HepG2 (cell line): ENCODE data around the gene ATP8A2. TPM values are rescaled to one million over a fixed set of nuclear protein-coding genes. Genes with fewer than 3 reads are reported as not detected.

Source experiments
- ATAC-seq: fragments of 200-7000 bp; cut with Tn5 transposase; 3 replicates; pipeline ENCODE4 v1.9.1; 2020; ENCODE audit warnings: mild to moderate bottlenecking, moderate library complexity
- BruUV-seq: library from RNA; stranded (reverse); fragments of 400-500 nt; replicated peaks from 2 replicates; lab custom pipeline; 2021; lab: Mats Ljungman, UMichigan
- CTCF ChIA-PET: fragments of 300-600 bp; formaldehyde crosslinking; extraction: SDS; loops from one replicate; lab custom pipeline; 2021; ENCODE audit warnings: low total read pairs, inconsistent platforms, low intra/inter-chr PET ratio; lab: Yijun Ruan, JAX
- POLR2A ChIA-PET: fragments of 350-600 bp; sonication (Branson Sonifier 250); formaldehyde crosslinking; loops from one replicate; lab custom pipeline; 2020; ENCODE audit warnings: antibody characterized with exemption, inconsistent platforms; lab: Yijun Ruan, JAX
- DNase-seq: peaks from one replicate; pipeline ENCODE4 v3.0.0-alpha.2; 2015; ENCODE audit warnings: low spot score
- FAIRE-seq: peaks from 3 replicates; lab custom pipeline; 2011; peaks lifted over from hg19 to GRCh38; lab: Jason Lieb, UNC
- H2AFZ ChIP-seq: one replicate; pipeline ENCODE4 v1.6.1; 2011; ENCODE audit warnings: low read length, inconsistent platforms
- H3K27ac ChIP-seq: fragments of 300-600 bp; 3 replicates; pipeline ENCODE4 v1.8.0; 2011; ENCODE audit warnings: mixed run types, mild to moderate bottlenecking, mixed read lengths, low read length, inconsistent platforms; ENCODE audit not compliant: insufficient read depth; ENCODE audit errors: extremely low read length
- H3K27me3 ChIP-seq, 2 experiments: fragments of 200-600 bp in 1 of 2; 2 replicates in 1 of 2; 3 replicates in 1 of 2; pipeline versions ENCODE4 v1.6.0 to v1.8.0; 2011; ENCODE audit warnings: low read length in 2 of 2, mild to moderate bottlenecking in 2 of 2, moderate library complexity in 2 of 2, inconsistent platforms in 1 of 2; ENCODE audit not compliant: insufficient read depth in 2 of 2, control insufficient read depth in 1 of 2
- H3K36me3 ChIP-seq, 2 experiments: fragments of 200-600 bp in 1 of 2; replicated peaks in 1 of 2; 2 replicates in 1 of 2; 3 replicates in 1 of 2; pipeline versions ENCODE4 v1.5.1 to v1.8.0; 2011; ENCODE audit warnings: low read length in 2 of 2, inconsistent platforms in 1 of 2; ENCODE audit not compliant: insufficient read depth in 2 of 2, control insufficient read depth in 1 of 2
- H3K4me1 ChIP-seq: 2 replicates; pipeline ENCODE4 v1.5.1; 2012; ENCODE audit warnings: low read length, inconsistent platforms; ENCODE audit not compliant: insufficient read depth
- H3K4me2 ChIP-seq: 2 replicates; pipeline ENCODE4 v1.6.0; 2011; ENCODE audit warnings: low read depth, low read length, inconsistent platforms
- H3K4me3 ChIP-seq, 3 experiments: fragments of 200-600 bp in 1 of 3; sonication (generic), shearing (Covaris generic) in 1 of 3; replicated peaks in 1 of 3; 2 replicates each; pipeline ENCODE4 v1.5.1; 2011 to 2016; ENCODE audit warnings: low read length in 3 of 3, inconsistent platforms in 2 of 3, low read depth in 2 of 3, mild to moderate bottlenecking in 2 of 3, control low read depth in 1 of 3, mixed read lengths in 1 of 3; ENCODE audit not compliant: insufficient read depth in 1 of 3
- H3K79me2 ChIP-seq: one replicate; pipeline ENCODE4 v1.6.1; 2011; ENCODE audit warnings: low read length, inconsistent platforms; ENCODE audit not compliant: insufficient read depth
- H3K9ac ChIP-seq: 2 replicates; pipeline ENCODE4 v1.6.0; 2011; ENCODE audit warnings: mild to moderate bottlenecking, low read depth, low read length, inconsistent platforms; ENCODE audit not compliant: insufficient read depth
- H3K9me3 ChIP-seq: 2 replicates; pipeline ENCODE4 v1.5.1; 2012; ENCODE audit warnings: mild to moderate bottlenecking, low read length
- H4K20me1 ChIP-seq: 2 replicates; pipeline ENCODE4 v1.6.0; 2011; ENCODE audit warnings: inconsistent platforms, mild to moderate bottlenecking, low read length, moderate library complexity; ENCODE audit not compliant: insufficient read depth
- CHD2 ChIP-seq: IDR thresholded peaks from 2 replicates; pipeline ENCODE4 v1.6.1; 2011; ENCODE audit warnings: low read depth, low read length, improper control_type of control experiment
- DDIT3 ChIP-seq: sonication (generic); formaldehyde crosslinking; IDR thresholded peaks from 2 replicates; pipeline ENCODE4 v1.4.0; 2020; ENCODE audit warnings: mild to moderate bottlenecking, missing genetic modification reagents
- ELF4 ChIP-seq: sonication (generic); formaldehyde crosslinking; IDR thresholded peaks from 2 replicates; pipeline ENCODE4 v1.5.0; 2020; ENCODE audit warnings: missing genetic modification reagents, mild to moderate bottlenecking, moderate library complexity, borderline replicate concordance
- HIC2 ChIP-seq: sonication (generic); formaldehyde crosslinking; IDR thresholded peaks from 2 replicates; pipeline ENCODE4 v1.9.0; 2022; ENCODE audit warnings: low read depth, missing genetic modification reagents
- JDP2 ChIP-seq: sonication (generic); formaldehyde crosslinking; IDR thresholded peaks from 2 replicates; pipeline ENCODE4 v1.8.1; 2022; ENCODE audit warnings: missing genetic modification reagents, borderline replicate concordance
- KDM6A ChIP-seq: IDR thresholded peaks from 2 replicates; pipeline ENCODE4 v1.6.1; 2016; ENCODE audit warnings: low read depth
- PHF20 ChIP-seq: sonication (generic); formaldehyde crosslinking; IDR thresholded peaks from 2 replicates; pipeline ENCODE4 v1.5.0; 2020; ENCODE audit warnings: mild to moderate bottlenecking, missing genetic modification reagents
- SKIL ChIP-seq: sonication (generic); formaldehyde crosslinking; IDR thresholded peaks from 2 replicates; pipeline ENCODE4 v1.8.0; 2022; ENCODE audit warnings: missing genetic modification reagents, mild to moderate bottlenecking, moderate library complexity, borderline replicate concordance
- SNAPC4 ChIP-seq: sonication (generic); formaldehyde crosslinking; IDR thresholded peaks from 2 replicates; pipeline ENCODE4 v1.4.0; 2020; ENCODE audit warnings: mild to moderate bottlenecking, missing genetic modification reagents
- XBP1 ChIP-seq: sonication (generic); formaldehyde crosslinking; IDR thresholded peaks from 2 replicates; pipeline ENCODE4 v1.5.0; 2020; ENCODE audit warnings: missing genetic modification reagents
- ZBTB8A ChIP-seq: sonication (generic); formaldehyde crosslinking; IDR thresholded peaks from 2 replicates; pipeline ENCODE4 v1.4.0; 2020; ENCODE audit warnings: mild to moderate bottlenecking, low read depth, missing genetic modification reagents, borderline replicate concordance
- ZFY ChIP-seq: sonication (generic); formaldehyde crosslinking; IDR thresholded peaks from 2 replicates; pipeline ENCODE4 v1.4.0; 2020; ENCODE audit warnings: missing genetic modification reagents
- ZNF607 ChIP-seq: sonication (generic); formaldehyde crosslinking; IDR thresholded peaks from 2 replicates; pipeline ENCODE4 v1.5.1; 2020; ENCODE audit warnings: missing genetic modification reagents, mild to moderate bottlenecking, borderline replicate concordance
- ZSCAN20 ChIP-seq: sonication (generic); formaldehyde crosslinking; IDR thresholded peaks from 2 replicates; pipeline ENCODE4 v1.4.0; 2020; ENCODE audit warnings: missing genetic modification reagents, mild to moderate bottlenecking, borderline replicate concordance
- WGBS: methylation state at CpG from one replicate; pipeline ENCODE4 v1.1.6; 2017; ENCODE audit warnings: low lambda C conversion rate; 5-methylcytosine and 5-hydroxymethylcytosine counted together
- in situ Hi-C: cut with HindIII; loops from 2 replicates; pipeline ENCODE4 v1.10.0; 2017; ENCODE audit warnings: low pct_unique_long_range_greater_than_20kb; ENCODE audit not compliant: extremely low pct_ligation_motif_present
- intact Hi-C: fragments of 100-400 bp; cut with micrococcal nuclease; formaldehyde crosslinking; loops from one replicate; pipeline ENCODE4 v1.10.0; 2022; ENCODE audit not compliant: unreplicated experiment
- polyA plus RNA-seq, 8 experiments: library from polyadenylated mRNA; depleted of rRNA in 3 of 8; stranded (reverse) in 7 of 8; unstranded in 1 of 8; fragments of >200 nt; fragmentation: Illumina TruSeq in 4 of 8; extraction: Trizol in 4 of 8; gene quantifications; 2 replicates each; pipeline versions ENCODE4 v1.2.1 to v1.2.3, GENCODE V29; 2011 to 2016; ENCODE audit warnings: low read depth in 4 of 8, missing spikeins in 1 of 8, mixed read lengths in 1 of 8; ENCODE audit not compliant: insufficient read depth in 1 of 8
- total RNA-seq, 5 experiments: library from RNA; depleted of rRNA; stranded (reverse); fragments of >200 nt; fragmentation: Illumina TruSeq; extraction: Trizol; gene quantifications; 2 replicates each; pipeline ENCODE4 v1.2.3, GENCODE V29; 2016; ENCODE audit warnings: low read depth in 1 of 5

The ATP8A2 gene
- total and polyA plus RNA-seq, 2 of the 13 experiments (the other 11 are each of a cell fraction or from before 2014, with no cell fraction given): 0.09 TPM; not detected in 1

GRCh38 chr13:25633093-25633492, 261.3 kb downstream of the ATP8A2 start:
- H3K27me3 ChIP-seq: no peaks in the 10 kb centered on the region
- TF ChIP-seq JDP2 (CRISPR knock-in tag) (no peak), DDIT3 (CRISPR knock-in tag) (no peak), ZSCAN20 (CRISPR knock-in tag) (no peak), ELF4 (CRISPR knock-in tag) (no peak), ZFY (CRISPR knock-in tag) (no peak), SNAPC4 (CRISPR knock-in tag) (no peak), KDM6A (no peak), PHF20 (CRISPR knock-in tag) (no peak), ZNF607 (CRISPR knock-in tag) (no peak), XBP1 (CRISPR knock-in tag) (no peak), ZBTB8A (CRISPR knock-in tag) (no peak), HIC2 (no peak), SKIL (CRISPR knock-in tag) (no peak), CHD2 (no peak)
- WGBS: 19% methylated on average over 5 of the region's 5 CpGs
- H3K9me3 ChIP-seq: 0 out of 2 replicates have a peak, but pooled peaks cover 4% of the 10 kb centered on the region
- in situ Hi-C loops (no loop called here), intact Hi-C loops (no loop called here)
- no peaks in the 10 kb centered on the region for H3K4me1 ChIP-seq
- no peak overlapping the region for H3K4me3 ChIP-seq
- no peak overlapping the region for H3K27ac ChIP-seq
- CTCF ChIA-PET: no interaction called here
- H3K79me2 ChIP-seq: no peaks in the 10 kb centered on the region
- no peak overlapping the region for H3K4me2 ChIP-seq
- no peaks in the 10 kb centered on the region for H3K36me3 ChIP-seq
- no TSS peak for BruUV-seq
- no peak overlapping the region for H3K9ac ChIP-seq
- FAIRE-seq (no peak), DNase-seq (no peak), ATAC-seq (no peak)
- no peaks in the 10 kb centered on the region for H4K20me1 ChIP-seq
- H2AFZ ChIP-seq: no peak overlapping the region
- POLR2A ChIA-PET: no interaction called here
